ENCODE results near the gene MPL.

The MPL gene

DNA sequence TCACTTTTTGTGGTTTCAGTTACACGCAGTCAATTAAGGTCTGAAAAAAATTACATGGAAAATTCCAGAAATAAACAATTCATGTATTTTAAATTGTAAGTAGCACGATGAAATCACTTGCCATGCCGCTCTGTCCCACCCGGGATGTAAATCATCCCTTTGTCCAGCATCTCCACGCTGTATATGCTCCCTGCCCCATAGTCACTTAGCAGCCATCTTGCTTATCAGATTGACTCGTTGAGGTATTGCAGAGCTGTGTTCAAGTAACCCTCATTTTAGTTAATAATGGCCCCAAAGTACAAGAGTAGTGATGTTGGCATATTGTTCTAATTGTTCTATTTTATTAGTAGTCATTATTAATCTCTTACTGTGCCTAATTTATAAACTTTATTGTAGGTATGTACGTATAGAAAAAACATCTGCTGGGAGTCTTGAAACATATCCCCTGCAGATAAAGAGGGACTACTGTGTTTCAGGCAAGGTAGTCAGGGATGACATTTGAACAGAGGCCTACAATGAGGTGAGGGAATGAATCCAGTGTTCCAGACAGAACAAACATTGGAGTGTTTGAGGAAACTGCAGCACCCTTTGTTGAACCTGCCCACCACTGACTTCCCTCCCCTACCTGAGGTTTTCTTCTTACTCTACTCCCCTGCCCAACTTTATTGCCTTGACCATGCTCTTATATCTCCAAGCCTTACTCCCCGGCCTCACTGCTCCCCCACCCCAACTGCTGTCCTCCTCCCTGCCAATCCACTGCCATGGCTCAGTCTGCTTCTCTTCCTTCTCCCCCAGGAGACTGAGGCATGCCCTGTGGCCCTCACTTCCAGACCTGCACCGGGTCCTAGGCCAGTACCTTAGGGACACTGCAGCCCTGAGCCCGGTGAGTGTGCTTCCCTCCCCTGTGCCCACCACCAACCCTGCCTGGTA, 14.1 kb downstream of the MPL start:
- no peak overlapping the region for H3K4me3 ChIP-seq
- no peak for DNase-seq (ENCODE audit: low read depth, low spot score)
- no peaks in the 10 kb centered on the region for H3K36me3 ChIP-seq (ENCODE audit: insufficient read depth, low read length)
- H3K9me3 ChIP-seq (ENCODE audit: low read depth, low read length) = no peaks in the 10 kb centered on the region
- no peak overlapping the region for H3K27ac ChIP-seq
- TF ChIP-seq POLR2AphosphoS5 (IDR thresholded peaks at IDR 0.05; ENCODE audit: borderline replicate concordance, low read depth, low read length) (no peak), FOXP2 (optimal IDR thresholded peaks at IDR 0.05; ENCODE audit: control extremely low read depth, extremely low read length, insufficient read depth) (no peak), EZH2 (IDR thresholded peaks at IDR 0.05) (no peak)
- H3K9ac ChIP-seq (ENCODE audit: insufficient read length) = no peak overlapping the region

DNA sequence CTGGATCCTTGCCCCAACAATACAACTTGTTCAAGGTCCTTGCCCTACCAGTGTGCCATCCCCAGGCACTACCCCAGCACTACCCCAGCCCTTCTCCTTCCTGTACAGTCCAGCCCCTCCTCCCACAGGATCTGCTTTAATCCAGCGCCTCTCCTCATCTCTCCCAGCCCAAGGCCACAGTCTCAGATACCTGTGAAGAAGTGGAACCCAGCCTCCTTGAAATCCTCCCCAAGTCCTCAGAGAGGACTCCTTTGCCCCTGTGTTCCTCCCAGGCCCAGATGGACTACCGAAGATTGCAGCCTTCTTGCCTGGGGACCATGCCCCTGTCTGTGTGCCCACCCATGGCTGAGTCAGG, 14.7 kb downstream of the MPL start:
- Histone ChIP-seq H3K4me3 (no peak overlapping the region), H3K27ac (no peak overlapping the region), H3K9me3 (ENCODE audit: low read depth, low read length) (no peaks in the 10 kb centered on the region), H3K9ac (ENCODE audit: insufficient read length) (no peak overlapping the region), H3K36me3 (ENCODE audit: insufficient read depth, low read length) (no peaks in the 10 kb centered on the region; the same call in 1 of the 2 replicates)
- no peak for DNase-seq (ENCODE audit: low read depth, low spot score)
- TF ChIP-seq POLR2AphosphoS5 (IDR thresholded peaks at IDR 0.05; ENCODE audit: borderline replicate concordance, low read depth, low read length) (no peak), FOXP2 (optimal IDR thresholded peaks at IDR 0.05; ENCODE audit: control extremely low read depth, extremely low read length, insufficient read depth) (no peak), EZH2 (IDR thresholded peaks at IDR 0.05) (no peak)

DNA sequence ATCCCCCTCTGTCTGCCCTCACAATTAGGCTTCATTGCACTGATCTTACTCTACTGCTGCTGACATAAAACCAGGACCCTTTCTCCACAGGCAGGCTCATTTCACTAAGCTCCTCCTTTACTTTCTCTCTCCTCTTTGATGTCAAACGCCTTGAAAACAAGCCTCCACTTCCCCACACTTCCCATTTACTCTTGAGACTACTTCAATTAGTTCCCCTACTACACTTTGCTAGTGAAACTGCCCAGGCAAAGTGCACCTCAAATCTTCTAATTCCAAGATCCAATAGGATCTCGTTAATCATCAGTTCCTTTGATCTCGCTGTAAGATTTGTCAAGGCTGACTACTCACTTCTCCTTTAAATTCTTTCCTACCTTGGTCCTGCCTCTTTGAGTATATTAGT, 15.3 kb downstream of the MPL start:
- DNase-seq (ENCODE audit: low read depth, low spot score) = no peak
- Histone ChIP-seq H3K27ac (no peak overlapping the region), H3K4me3 (no peak overlapping the region), H3K36me3 (ENCODE audit: insufficient read depth, low read length) (no peaks in the 10 kb centered on the region; the same call in 1 of the 2 replicates), H3K9me3 (ENCODE audit: low read depth, low read length) (no peaks in the 10 kb centered on the region), H3K9ac (ENCODE audit: insufficient read length) (no peak overlapping the region)
- TF ChIP-seq EZH2 (IDR thresholded peaks at IDR 0.05) (no peak), FOXP2 (optimal IDR thresholded peaks at IDR 0.05; ENCODE audit: control extremely low read depth, extremely low read length, insufficient read depth) (no peak), POLR2AphosphoS5 (IDR thresholded peaks at IDR 0.05; ENCODE audit: borderline replicate concordance, low read depth, low read length) (no peak)

DNA sequence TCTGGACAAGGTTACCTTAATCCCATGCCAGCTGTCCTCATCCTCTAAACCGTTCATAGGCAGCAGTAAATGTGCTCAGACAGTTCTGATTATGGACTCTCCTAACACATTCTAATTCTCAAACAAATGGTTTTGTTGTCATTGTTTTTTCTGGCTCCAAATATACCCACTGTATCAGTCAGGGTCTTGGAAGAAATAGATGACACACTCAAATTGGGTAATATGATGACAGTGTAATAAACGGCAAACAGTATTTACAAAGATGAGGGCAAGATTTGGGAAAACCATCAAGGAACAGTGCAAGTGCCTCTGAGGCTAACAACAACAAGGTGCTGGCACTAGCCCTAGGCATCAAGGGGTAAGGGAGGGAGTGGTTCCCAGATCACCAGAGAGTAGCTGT, 16.9 kb downstream of the MPL start:
- Histone ChIP-seq H3K9ac (ENCODE audit: insufficient read length) (no peak overlapping the region), H3K27ac (no peak overlapping the region), H3K36me3 (ENCODE audit: insufficient read depth, low read length) (peaks cover 2% of the 10 kb centered on the region), H3K9me3 (ENCODE audit: low read depth, low read length) (no peaks in the 10 kb centered on the region), H3K4me3 (no peak overlapping the region)
- no peak for DNase-seq (ENCODE audit: low read depth, low spot score)
- TF ChIP-seq FOXP2 (optimal IDR thresholded peaks at IDR 0.05; ENCODE audit: control extremely low read depth, extremely low read length, insufficient read depth) = no peak
- TF ChIP-seq POLR2AphosphoS5 (IDR thresholded peaks at IDR 0.05; ENCODE audit: borderline replicate concordance, low read depth, low read length) = no peak
- no peak for TF ChIP-seq EZH2 (IDR thresholded peaks at IDR 0.05)

DNA sequence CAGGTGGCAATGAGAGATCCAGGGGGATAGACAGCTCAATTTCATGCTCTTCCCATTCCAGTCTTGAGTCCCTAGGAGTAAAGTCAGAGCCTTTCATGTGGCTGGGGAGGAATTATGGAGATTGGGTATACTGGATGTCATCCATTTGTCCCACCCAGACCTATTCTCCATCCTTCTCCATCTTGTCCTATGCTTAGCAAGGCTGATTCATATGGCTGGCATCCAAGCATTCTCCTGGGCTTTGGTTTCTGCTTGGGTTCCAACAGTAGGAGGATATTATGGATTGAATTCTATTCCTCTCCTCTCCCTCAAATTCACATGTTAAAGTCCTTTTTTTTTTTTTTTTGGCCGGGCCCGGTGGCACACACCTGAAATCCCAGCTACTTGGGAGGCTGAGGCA, 17.3 kb downstream of the MPL start:
- no peak overlapping the region for H3K27ac ChIP-seq
- DNase-seq (ENCODE audit: low read depth, low spot score) = no peak
- no peak overlapping the region for H3K4me3 ChIP-seq
- H3K9ac ChIP-seq (ENCODE audit: insufficient read length) = no peak overlapping the region
- H3K36me3 ChIP-seq (ENCODE audit: insufficient read depth, low read length) = peaks cover 7% of the 10 kb centered on the region
- no peaks in the 10 kb centered on the region for H3K9me3 ChIP-seq (ENCODE audit: low read depth, low read length)
- TF ChIP-seq EZH2 (IDR thresholded peaks at IDR 0.05) (no peak), FOXP2 (optimal IDR thresholded peaks at IDR 0.05; ENCODE audit: control extremely low read depth, extremely low read length, insufficient read depth) (no peak), POLR2AphosphoS5 (IDR thresholded peaks at IDR 0.05; ENCODE audit: borderline replicate concordance, low read depth, low read length) (no peak)

GRCh38 chr1:43357251-43357650, 19.6 kb downstream of the MPL start:
- no peak for DNase-seq (ENCODE audit: low read depth, low spot score)
- Histone ChIP-seq H3K9me3 (ENCODE audit: low read depth, low read length) (no peaks in the 10 kb centered on the region), H3K9ac (ENCODE audit: insufficient read length) (no peak overlapping the region), H3K4me3 (no peak overlapping the region), H3K27ac (no peak overlapping the region), H3K36me3 (ENCODE audit: insufficient read depth, low read length) (peaks cover 30% of the 10 kb centered on the region)
- TF ChIP-seq POLR2AphosphoS5 (IDR thresholded peaks at IDR 0.05; ENCODE audit: borderline replicate concordance, low read depth, low read length) (no peak), FOXP2 (optimal IDR thresholded peaks at IDR 0.05; ENCODE audit: control extremely low read depth, extremely low read length, insufficient read depth) (no peak), EZH2 (IDR thresholded peaks at IDR 0.05) (no peak)

- DNase-seq (ENCODE audit: low read depth, low spot score) = no peak
- TF ChIP-seq POLR2AphosphoS5 (IDR thresholded peaks at IDR 0.05; ENCODE audit: borderline replicate concordance, low read depth, low read length) = peak; percentile 88
- no peak for TF ChIP-seq FOXP2 (optimal IDR thresholded peaks at IDR 0.05; ENCODE audit: control extremely low read depth, extremely low read length, insufficient read depth)
- TF ChIP-seq EZH2 (IDR thresholded peaks at IDR 0.05) = no peak
- H3K9me3 ChIP-seq (ENCODE audit: low read depth, low read length) = no peaks in the 10 kb centered on the region
These were observed 20.6 kb downstream of the MPL start for GRCh38 chr1:43358121-43358745.

More at GRCh38 chr1:43358121-43358745, 20.6 kb downstream of the MPL start:
- Histone ChIP-seq H3K27ac (peak overlapping the region; percentile 92), H3K4me3 (peak overlapping the region; percentile 98), H3K36me3 (ENCODE audit: insufficient read depth, low read length) (peaks cover 39% of the 10 kb centered on the region), H3K9ac (ENCODE audit: insufficient read length) (peak overlapping the region; percentile 99)

All from SK-N-MC (cell line).